Measurements from ENCODE around the gene LAYN.

LAYN gene, protein sequence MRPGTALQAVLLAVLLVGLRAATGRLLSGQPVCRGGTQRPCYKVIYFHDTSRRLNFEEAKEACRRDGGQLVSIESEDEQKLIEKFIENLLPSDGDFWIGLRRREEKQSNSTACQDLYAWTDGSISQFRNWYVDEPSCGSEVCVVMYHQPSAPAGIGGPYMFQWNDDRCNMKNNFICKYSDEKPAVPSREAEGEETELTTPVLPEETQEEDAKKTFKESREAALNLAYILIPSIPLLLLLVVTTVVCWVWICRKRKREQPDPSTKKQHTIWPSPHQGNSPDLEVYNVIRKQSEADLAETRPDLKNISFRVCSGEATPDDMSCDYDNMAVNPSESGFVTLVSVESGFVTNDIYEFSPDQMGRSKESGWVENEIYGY

DNA sequence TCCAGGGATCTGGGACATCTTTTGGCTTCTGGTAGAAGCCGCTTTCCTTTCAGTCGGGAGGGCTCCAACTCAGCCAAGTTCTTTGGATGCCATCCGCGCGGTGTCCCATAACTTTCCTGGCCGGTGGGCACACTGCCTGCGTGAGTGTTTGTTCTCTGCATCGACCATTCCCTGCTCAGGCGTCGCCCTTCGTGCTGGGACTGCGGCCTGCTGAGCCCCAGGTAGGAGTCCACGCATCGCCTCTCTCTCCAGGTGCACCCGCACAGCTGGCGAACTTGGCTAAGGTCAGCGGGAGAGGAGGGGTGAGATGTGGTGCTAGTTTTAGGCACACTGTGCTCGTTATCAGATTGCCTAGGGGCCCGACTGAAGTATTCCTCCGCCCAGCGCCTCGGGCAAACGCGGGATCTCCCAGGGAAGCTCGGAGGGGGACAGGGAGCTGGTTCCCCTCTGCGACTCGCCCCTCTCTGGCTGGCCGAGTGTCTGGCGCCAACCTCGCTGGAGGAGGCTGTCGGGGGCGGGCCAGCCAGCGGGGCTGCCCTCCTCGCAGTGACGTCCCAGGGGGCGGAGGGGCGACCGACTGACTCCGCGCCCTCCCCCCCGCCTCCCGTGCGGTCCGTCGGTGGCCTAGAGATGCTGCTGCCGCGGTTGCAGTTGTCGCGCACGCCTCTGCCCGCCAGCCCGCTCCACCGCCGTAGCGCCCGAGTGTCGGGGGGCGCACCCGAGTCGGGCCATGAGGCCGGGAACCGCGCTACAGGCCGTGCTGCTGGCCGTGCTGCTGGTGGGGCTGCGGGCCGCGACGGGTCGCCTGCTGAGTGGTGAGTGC, at the start of gene LAYN:
LAYN (plus strand) TSS at position 607 of the 823 bp plus-strand sequence; CDS start at position 731, 124 bp downstream.
- DNase-seq (ENCODE audit: extremely low read depth in 1 of 2, low read depth in 1 of 2): peak in 1 of 2 donors; percentile 29

DNA sequence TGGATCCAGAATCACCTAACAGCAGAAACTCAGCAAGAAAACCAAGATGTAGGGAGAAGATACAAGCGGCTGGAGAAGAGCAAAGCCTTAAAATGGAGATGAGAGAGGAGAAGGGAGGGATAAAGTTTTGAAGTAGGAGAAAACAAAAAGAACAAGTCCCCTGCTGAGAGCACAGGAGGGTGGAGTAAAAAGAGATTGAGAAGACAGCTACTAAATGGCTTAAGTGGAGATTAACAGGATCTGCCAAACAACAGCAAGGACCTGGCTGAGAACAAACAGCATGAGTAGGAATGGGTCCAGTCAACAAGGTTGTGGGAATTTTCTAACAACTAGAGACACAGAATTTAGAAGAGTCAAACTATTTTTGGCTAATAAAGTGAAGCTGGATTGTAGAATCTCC, 46.5 kb upstream of the LAYN start:
- DNase-seq (ENCODE audit: extremely low read depth in 1 of 2, low read depth in 1 of 2): no peak

DNA sequence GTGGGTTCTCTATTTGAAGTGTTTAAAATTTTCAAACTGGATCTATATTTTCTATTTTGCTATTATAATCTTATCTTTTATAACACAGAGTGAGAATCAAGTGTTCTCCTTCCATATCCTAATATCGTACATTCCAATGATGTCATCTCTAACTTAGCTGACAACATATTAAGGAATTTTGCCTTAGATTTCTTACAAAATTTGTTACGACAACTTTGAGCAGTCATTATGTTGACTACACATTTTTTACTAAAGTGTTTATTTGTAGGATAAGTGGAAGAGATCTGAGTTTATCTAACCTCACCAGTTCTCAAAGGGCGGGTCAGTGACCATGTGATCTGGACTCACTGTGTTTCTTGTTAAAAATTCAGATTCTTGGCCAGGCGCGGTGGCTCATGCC, 41.0 kb upstream of the LAYN start:
- DNase-seq (ENCODE audit: extremely low read depth in 1 of 2, low read depth in 1 of 2): no peak

DNA sequence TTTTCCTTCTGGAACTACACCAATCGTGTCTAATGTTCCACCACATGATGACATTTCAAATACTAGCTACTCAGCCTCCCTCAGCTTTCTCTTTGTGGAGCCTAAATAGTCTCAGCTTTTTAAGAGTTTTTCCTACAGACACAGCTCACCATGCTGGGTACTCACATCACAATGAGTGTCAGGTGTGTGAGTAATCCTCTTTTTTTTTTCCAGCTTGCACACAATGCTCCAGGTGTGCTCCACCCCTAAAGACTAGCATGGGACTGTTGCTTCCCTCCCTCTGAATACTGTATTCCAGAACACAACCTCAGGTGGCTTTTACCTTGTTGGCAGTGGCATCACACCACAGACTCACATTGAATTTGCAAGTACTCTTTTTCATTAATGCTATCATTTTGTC, 40.0 kb upstream of the LAYN start:
- DNase-seq (ENCODE audit: extremely low read depth in 1 of 2, low read depth in 1 of 2): no peak

DNA sequence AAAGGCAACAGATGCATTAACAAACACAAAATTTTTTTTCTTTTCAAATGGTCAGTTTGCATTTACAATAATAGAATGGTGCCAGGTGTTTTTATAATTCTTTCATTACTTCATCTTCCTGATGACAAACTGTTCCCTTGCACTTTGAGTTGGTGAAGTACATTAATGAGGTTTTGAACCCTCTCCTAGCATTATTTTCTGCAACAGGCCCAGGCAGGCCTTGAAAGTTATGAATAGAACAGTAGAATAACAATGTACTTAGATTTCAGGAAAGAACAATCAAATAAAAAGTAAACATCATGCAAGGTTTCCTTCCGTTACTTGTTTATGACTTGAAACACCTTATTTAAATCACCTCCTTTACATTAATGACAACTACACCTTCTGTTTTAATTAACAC, 37.9 kb upstream of the LAYN start:
- no peak for DNase-seq (ENCODE audit: extremely low read depth in 1 of 2, low read depth in 1 of 2)

DNA sequence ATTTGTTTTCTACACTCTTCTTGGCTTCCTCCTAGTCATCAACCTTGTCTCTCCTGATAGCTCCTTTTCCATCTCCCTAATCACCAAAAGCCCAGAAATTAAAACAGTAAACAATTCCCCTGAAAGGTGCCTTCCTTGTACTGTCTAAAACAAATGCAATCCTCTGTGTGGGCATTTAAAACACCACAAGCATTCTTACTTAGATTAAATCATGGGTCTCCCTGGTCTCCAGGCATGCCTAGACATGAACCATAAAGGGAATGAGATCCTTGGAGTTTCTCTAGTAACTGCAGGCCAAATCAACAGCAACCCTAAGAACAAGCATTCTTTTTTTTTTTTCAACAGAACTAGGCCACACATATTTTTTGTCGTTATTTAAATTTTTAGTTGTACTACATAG, 30.2 kb upstream of the LAYN start:
- DNase-seq (ENCODE audit: extremely low read depth in 1 of 2, low read depth in 1 of 2): no peak

DNA sequence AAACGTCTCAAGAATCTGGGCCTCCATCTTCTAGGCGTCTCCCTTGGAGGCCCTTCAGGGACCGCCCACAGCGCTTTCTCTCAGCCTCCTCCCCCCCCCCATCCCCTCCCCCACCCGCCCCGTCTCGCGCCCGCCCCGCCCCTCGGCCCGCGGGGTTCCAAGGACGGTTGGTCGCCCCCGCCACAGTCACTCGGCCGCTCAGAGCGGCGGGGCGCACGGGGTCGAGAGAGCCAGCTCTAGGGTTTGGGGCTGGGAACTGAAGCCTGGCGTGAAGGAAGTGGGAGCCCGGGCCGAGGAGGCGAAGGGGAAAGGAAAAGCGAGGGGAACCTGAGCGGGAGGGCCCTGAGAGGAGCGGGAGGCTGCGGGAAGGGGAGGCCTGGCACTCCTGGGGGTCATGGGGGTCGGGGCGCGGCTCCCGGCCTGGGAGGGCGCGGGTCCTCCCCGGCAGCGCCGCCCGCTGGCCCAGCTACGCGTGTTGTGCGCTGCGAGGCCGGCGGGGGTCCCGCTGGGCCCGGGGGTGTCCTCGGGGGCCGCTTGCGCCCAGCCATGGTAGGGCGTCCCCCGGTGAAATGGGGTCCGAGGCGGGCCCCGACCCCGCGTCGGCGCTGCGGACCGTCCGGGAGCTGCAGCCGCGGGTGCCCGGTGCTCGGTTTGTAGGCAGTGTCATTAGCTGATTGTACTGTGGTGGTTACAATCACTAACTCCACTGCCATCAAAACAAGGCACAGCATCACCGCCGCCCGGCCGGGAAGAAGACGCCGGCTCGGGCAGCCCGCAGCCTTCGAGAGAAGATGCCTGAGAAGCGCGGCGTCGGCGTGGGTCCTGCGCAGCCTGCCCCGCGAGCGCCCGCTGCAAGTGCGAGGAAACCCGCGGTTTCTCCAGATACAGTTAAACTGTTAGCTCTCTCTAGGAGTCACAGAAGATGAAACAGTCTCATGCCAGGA, 28.0 kb upstream of the LAYN start, which contains the start of gene BTG4:
BTG4 (minus strand) TSS at position 91 of the 944 bp plus-strand sequence. CDS start 13,610 bp downstream, outside the sequence.
- DNase-seq (ENCODE audit: extremely low read depth in 1 of 2, low read depth in 1 of 2): no peak

DNA sequence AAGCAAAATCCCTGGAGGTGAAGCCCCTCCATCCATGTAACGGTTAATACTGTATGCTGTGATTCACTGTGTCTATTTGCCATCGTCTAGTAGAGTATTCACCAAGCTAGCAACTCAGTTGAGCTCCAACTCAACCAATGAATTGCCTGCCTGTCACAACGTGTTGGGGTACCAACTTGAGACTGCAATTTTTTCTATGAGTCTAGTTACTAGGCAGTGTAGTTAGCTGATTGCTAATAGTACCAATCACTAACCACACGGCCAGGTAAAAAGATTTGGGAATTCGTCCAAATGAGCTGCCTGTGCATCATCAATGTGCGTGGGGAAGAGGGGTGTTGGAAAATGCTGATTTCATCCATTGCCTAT, 27.3 kb upstream of the LAYN start:
- DNase-seq (ENCODE audit: extremely low read depth in 1 of 2, low read depth in 1 of 2): no peak

DNA sequence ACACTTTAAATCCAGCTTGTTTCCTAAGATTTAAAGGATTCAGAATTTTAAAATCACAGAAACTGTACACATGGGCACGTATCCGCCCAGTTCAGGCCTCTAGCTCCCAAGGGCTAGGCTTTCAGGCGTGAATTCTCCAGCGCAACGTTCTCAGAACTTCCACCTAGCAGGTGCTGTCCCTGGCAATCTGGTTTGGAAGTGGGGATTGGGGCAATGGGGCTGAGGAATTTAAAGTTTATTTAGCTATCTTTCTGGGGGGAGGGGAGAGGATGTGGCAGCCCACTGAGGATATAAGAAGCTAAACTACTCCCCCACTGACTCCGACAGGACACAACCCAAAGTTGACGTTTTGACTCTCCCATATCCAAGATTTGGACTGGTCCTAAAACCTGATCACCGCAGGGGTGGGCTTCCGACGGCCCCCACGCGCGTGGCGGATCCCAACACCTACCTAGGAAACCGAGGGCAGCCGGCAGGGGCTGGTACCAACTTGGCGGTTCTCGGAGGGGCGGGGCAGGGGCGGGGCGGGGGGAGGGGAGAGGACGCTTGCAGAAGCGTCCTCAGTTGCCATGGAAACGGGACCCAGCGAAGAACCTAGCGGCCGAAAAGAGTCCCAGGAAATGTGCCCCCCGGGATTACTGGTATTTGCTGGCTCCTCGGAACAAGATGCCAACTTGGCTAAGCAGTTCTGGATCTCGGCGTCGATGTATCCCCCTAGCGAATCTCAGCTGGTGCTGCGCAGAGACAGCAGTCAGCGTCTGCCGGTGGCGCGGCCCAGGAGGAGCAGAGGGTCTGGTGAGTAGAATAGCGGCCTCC, 26.1 kb upstream of the LAYN start, which contains the start of gene HOATZ:
HOATZ (plus strand) TSS at position 563 of the 816 bp plus-strand sequence; CDS start at position 570, 7 bp downstream.
- DNase-seq (ENCODE audit: extremely low read depth in 1 of 2, low read depth in 1 of 2): no peak

DNA sequence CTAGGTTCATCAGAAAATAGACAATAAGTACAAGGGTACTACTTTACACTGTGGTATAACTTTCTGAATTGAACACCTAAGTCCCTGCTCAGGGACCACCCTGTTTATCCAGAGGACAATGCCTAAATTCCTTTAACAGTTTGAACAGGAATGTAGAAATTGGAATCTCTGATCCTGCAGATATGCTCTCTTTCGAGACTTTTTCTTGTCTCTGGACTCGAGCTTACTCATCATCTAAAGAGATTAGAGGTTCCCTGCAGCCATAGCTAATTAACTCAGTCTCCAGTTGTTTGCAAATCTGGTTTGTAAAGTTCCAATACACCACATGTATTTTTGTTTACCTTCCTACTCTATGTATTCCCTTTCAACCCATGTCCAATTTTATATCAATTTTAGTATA, 24.9 kb upstream of the LAYN start:
- no peak for DNase-seq (ENCODE audit: extremely low read depth in 1 of 2, low read depth in 1 of 2)

DNA sequence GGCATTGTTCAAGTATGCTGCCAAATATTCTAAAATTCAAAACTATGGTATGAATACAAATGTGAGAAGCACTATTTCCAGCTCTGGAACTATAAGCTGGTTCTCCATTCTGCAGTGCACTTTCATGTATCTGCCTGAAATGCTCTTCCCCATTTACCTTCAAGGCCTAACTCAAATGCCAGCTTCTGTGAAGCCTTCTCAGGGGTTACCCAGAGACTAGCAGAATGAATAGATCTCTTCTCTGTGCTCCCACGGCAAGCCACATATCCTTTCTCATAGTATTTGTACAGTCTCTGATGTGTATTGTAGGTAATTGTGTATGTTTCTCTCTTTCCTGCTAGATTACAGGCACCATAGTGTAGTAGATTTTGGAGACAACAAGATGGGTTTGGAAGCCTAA, 21.9 kb upstream of the LAYN start:
- DNase-seq (ENCODE audit: extremely low read depth in 1 of 2, low read depth in 1 of 2): no peak

DNA sequence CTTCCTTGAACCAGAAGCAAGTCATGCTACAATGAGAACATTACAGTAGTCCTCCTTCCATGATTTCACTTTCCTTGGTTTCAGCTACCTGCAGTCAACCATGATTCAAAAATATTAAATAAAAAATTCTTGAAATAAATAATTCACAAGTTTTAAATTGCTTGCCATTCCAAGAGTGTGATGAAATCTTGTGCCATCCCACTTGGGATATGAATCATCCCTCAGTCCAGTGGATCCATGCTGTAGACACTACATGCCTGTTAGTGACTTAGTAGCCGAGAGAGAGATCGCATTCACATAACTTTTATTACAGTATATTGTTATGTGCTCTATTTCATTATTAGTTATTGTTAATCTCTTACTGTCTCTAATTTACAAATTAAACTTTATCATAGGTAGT, 20.0 kb upstream of the LAYN start:
- no peak for DNase-seq (ENCODE audit: extremely low read depth in 1 of 2, low read depth in 1 of 2)

DNA sequence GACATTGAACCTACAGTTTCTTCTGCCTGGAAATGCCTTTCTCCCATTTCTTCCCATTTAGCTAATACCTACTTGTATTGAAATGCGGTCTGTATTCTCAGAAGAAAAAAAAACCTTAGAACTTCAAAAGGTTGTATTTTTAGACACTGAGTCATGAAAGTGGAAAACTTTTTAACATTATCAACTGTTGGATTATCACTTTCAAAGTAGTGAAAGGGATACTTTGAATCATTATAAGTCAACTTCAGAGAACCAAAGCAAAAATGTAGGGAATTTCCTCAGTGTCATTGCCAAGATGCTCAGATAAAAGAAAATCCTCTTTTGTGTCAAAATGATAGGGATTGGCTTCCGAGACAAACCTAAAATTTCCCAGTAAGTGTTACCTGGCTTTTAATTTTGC, 19.4 kb upstream of the LAYN start:
- no peak for DNase-seq (ENCODE audit: extremely low read depth in 1 of 2, low read depth in 1 of 2)

DNA sequence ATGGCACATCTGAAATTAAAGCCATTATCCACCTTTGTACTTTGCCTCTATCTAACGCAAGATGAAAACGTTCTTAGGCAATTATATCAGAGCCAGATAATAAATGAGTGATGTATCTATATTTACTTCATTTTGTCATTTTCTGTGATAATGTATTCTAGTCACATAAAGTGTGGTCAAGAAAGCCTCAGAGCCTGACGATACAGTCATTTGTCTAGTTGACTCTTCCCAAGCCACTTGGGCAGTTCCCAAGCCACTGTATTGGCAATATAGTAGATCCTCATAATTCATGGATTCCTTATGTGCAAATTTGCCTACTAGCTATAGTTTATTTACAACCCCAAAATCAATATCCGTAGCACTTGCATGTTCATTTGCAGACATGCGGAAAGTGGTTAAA, 18.1 kb upstream of the LAYN start:
- DNase-seq (ENCODE audit: extremely low read depth in 1 of 2, low read depth in 1 of 2): no peak

DNA sequence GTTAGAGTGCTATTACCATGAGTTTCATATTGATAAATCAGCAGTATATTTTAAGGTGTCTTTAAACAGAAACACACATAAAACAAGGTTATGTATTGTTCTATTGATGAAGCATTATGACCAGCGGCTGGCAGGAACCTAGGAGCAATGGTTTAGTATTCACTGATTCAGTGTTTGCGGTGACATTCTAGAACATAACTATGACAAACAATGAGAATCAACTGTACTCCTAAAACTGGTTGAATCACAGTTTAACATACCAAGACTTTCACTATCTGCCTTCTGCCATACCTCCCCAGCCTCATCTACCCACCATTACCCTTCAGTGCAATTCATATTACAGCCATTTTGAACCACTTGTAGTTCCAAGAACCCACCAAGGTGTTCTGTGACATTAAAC, 17.2 kb upstream of the LAYN start:
- no peak for DNase-seq (ENCODE audit: extremely low read depth in 1 of 2, low read depth in 1 of 2)

DNA sequence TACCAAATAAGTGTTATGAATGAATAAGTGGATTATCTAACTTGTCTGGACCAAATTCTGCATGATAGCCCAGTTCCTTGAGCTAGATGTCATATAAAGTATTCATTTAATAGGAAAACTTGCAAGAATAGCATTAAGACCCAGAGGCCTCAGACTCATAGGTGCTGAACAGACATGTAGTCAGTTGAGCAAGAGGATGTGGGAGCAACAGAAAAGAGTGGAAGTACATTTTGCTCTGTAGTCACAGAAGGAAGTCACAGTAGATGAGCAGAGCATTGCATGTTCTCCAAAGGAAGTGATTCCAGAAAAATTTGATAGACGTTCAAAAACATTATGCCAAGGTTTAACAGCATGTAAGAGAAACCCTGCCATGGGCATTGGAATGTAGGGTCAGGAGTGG, 16.5 kb upstream of the LAYN start:
- DNase-seq (ENCODE audit: extremely low read depth in 1 of 2, low read depth in 1 of 2): no peak

DNA sequence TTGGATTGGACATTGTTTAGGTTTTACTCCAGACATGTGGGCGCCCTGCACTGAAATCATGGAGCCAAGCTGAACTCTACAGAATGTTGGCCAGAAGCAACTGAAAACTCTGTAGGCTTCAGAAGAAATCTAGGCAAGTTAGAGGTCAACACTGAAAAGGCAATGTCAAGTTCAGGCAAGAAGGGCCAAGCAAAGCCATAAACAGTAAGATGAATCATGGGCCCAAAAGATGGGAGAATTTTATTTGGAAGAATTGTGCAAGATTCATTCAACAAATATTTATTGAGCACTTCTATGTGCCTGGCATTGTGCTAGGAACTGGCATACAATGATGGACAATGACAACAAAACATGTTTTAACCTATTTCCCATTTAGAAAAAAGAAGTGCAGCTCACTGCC, 15.1 kb upstream of the LAYN start:
- no peak for DNase-seq (ENCODE audit: extremely low read depth in 1 of 2, low read depth in 1 of 2)

DNA sequence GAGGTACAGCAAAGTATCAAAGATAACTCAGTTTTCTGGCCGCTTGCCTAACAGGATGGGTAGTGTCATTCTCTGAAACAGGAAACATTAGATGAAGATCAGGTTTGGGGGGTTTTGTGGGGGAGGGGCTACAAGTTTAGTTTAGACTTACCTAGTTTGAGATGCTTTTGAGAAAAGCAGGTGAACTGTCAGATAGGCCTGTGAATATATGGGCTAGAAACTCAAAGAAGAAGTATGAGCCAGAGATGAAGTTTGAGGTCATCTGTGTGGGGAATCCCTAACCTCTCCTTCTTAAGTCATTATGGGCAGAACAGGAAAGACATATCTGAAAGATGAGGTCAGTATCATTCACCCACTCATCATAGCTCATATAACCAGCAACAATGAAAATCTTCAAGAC, 14.0 kb upstream of the LAYN start:
- no peak for DNase-seq (ENCODE audit: extremely low read depth in 1 of 2, low read depth in 1 of 2)

DNA sequence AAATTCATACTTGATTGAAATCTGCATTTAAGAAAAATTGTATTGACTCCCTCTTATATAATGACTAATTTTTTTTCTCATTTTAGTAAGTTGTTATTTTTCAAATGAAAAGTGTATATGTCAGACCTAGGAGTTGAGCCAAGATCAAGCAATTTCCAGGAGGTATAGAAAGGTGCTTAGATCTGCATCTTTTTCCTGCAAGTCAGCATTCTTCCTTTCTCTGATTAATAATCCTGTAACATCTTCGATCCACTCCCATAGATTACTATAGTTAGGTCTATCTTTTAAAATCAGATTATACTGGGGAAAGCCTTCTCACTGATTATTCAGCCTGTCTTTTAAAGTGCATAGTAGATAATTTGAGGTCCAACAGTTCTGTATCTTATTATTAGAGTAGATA, 13.2 kb upstream of the LAYN start:
- DNase-seq (ENCODE audit: extremely low read depth in 1 of 2, low read depth in 1 of 2): no peak

DNA sequence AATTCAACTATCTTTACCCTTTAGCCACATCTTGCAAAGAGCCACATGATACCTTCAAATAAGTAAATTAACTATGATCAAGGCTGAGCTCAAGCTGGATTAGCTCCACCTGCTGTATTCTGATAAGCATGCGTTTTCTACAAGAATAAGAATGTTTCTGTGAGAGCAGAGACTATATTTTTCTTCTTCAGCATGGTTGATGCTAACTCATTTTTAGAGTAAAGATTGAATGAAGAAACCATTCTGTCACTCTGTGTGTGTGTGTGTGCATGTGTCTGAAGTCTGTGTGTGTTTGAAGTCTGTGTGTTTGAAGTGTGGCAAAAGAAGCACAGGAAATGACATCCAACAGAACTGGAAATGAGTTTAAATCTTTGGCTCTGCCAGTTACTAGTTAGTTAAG, 12.0 kb upstream of the LAYN start:
- no peak for DNase-seq (ENCODE audit: extremely low read depth in 1 of 2, low read depth in 1 of 2)

Measured in activated CD8-positive, alpha-beta memory T cell treated with anti-CD3 and anti-CD28 coated beads for 1 hour (primary cell).